Measurements from ENCODE around the gene COL25A1.

DNA sequence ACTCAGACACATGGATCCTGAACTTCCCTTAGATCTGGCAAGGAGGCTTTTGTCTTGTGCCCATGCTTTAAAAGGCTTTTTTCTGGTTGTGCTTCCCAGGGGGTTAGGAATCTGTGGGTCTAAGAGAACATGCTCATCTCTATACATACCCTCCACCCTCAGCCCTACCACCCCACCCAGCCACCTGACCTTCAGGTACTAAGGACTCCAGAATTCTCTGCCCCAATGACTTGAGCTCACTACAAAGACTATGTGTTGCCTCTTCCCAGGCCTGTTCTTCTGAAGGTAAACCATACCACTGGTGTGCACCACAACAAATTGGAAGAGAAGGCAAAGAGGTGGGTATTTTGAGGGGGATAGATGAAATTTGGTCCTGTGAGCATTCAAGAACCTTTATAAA is 372.3 kb downstream of the COL25A1 start:
- TF ChIP-seq CTCF (IDR thresholded peaks at IDR 0.05): no peak
- TF ChIP-seq POLR2AphosphoS5 (IDR thresholded peaks at IDR 0.05): no peak
- TF ChIP-seq POLR2A (IDR thresholded peaks at IDR 0.05): no peak

All from upper lobe of left lung (tissue), 4 donors.